Measurements from ENCODE around the gene FAM181A. TPM values are rescaled to one million over a fixed set of nuclear protein-coding genes. Genes with fewer than 3 reads are reported as not detected.

FAM181A gene
- total RNA-seq, 1 donor from 2014 or later: not detected

DNA sequence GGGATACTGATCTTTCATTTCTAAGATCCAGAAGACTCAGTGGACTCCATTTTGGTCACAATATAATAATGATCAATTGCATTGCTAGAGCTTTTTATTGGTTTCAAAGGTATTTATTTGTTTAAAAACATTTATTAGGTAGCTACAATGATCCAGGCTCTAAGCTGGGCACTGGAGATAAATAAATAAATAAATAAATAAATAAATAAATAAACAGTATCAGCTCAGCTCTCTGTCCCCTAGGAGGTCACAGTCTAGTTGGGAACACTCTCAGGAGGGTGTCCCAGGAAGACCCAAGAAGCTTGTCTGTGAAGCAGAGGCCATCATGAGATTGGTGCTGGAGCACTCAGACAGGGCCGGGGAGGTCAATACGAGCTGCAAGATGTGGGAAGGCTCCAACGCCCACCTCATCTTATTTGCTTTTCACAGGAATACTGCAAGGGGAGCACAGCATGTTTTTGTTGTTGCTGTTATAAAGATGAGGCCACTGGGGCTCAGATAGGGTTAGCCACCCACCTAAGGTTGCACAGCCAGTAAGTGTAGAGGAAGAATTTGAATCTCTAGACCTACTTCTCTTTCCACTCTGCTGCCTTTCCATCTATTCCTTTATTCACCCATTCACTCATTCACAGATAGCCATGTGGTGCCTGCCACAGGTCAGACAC is 33.8 kb downstream of the FAM181A start:
- intact Hi-C loops (cut with micrococcal nuclease): loop anchor here (1.0 kb wide), 1 partner anchor 40 kb away; no protein-coding TSS in a partner anchor

DNA sequence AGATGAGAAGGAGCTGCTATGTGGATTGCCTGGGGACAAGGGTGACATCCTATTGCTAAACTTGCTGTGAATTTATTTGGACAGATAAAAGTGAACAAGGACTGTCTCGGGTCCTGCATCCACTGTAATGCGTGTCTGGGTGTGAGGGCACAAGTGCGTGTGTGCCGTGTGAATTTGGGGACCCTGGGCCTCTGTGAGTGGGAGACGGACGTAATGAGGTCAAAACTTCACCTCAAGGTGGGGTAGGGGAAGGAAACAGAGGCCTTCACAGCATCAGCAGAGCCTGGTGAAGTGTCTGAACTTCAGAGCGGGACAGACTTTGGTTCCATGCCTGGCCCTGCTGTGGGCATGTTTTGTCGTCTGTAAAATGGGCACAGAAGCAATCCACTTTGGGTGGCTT is 34.5 kb downstream of the FAM181A start:
- intact Hi-C loops (cut with micrococcal nuclease): no loop called here

DNA sequence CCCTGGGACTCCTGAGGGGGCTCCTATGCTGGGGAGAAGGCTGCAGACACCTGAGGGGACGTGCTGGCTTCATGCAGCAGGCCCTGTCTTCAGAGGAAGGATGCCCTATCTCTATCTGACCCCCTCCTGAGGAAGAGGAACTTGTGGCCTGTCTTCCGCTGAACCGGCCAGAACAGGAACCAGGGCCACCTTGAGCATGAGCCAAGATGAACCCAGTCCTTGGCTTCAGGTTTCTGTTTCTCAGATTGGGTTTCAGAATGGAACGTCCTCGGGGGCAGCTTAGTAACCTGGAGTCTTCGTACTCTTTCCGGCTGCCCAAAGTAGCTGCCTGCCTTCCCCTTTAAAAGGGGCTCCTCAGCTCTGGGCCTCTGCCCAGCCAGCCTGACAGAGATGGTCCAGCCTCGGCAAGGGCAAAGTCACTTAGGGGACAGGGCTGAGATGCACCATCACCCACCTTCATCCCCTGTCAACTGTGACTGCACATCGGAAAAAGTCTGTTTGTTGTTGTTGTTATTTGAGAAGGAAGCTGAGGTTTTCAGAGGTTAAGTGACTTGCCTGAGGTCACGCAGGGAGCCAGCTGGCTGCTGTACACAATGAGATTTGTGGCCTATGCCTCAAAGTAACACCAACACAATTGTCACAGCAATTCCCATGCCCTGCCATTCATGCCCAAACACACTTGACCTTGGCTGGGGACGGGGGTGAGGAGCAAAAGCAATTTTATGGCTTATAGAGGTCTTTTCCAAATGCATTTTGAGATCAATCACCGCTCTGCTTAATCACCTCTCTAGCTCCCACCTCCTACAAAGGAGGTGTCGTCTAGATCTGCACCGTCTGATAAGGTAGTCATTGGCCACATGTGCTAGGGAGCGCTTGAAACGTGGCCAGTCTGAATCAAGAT is 35.8 kb downstream of the FAM181A start:
- intact Hi-C loops (cut with micrococcal nuclease): loop anchor here (1.0 kb wide), 4 partner anchors 8 to 63 kb away; partner anchors contain the start of genes ASB2 and OTUB2

DNA sequence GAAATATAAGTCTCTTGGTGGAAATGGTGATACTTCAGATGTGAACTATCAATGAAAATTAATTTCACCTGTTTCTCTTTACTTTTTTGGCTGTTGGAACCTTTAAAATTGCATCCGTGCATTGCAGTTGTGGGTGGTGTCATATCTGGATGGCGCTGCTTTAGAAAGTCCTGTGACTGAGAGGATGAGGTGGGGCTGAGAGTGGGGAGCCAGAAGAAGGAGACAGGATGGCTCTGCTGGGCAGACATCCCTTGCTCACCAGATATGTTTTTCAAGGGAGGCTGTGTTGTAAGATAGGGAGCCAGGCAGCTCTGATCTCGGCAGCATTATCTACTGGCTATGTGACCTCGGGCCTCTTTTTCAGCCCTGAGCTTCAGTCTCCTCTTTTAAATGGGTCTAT is 36.5 kb downstream of the FAM181A start:
- intact Hi-C loops (cut with micrococcal nuclease): loop anchor here (1.0 kb wide), 4 partner anchors 8 to 63 kb away; partner anchors contain the start of genes ASB2 and OTUB2

DNA sequence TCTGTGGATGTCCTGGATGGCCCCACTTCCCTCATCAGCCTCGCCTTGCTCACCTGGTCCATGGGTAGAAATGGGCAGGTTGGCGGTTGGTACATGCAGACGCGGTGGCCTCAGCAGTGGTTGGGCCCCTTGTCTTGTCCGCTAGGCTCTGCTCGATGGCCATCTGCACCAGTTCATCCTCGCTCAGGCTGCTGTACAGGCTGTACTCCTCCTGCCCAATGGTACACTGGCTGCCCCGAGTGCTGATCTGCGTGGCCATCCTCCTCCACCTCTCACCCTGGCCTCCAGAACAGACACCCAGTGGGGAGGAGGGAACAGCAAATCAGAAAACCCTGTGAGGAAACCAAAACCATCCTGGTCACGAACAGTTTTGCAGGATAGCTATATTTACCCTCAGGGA is 37.1 kb downstream of the FAM181A start:
- intact Hi-C loops (cut with micrococcal nuclease): no loop called here

DNA sequence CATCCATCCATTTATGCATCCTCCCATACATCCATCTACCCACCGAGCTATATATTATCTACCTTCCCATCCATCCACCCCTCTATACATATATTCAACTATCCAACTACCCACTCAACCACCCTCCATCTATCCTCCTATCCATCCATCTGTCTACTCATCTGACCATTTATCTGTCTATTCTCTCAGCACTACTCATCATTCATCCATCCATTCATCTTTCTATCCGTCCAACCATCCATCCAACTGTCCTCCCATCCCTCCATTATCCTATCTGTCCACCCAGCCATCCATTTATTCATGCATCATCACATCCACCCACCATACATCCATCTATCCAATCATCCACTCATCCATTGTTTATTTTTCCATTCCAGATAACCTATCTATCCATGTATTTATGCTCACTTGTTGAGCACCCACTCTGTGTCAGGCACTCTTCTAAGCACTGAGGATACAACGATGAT is 37.7 kb downstream of the FAM181A start:
- intact Hi-C loops (cut with micrococcal nuclease): no loop called here

DNA sequence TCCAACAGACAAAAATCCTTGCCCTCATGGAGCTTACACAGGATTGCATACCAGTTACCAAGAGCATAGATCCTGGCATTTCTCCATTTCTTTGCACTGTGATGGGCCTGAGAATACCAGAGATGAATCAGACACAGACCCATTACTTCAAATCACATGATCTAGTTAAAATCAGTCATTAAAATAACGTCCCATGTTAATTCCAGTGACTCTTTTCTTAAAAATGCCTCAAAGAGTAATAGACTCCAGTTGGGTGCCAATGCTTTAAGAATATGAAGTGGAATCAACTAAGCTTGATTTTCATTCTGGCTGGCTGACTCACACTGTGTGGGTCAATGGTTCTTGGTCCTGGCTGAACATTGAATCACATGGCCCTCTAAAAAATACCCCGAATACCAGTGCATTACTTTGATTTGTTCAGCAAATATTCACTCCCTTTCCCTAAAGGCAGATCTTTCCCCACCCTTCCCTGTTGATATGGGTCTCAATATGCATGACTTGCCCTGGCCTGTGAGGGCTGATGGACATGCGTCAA is 38.2 kb downstream of the FAM181A start:
- intact Hi-C loops (cut with micrococcal nuclease): no loop called here

DNA sequence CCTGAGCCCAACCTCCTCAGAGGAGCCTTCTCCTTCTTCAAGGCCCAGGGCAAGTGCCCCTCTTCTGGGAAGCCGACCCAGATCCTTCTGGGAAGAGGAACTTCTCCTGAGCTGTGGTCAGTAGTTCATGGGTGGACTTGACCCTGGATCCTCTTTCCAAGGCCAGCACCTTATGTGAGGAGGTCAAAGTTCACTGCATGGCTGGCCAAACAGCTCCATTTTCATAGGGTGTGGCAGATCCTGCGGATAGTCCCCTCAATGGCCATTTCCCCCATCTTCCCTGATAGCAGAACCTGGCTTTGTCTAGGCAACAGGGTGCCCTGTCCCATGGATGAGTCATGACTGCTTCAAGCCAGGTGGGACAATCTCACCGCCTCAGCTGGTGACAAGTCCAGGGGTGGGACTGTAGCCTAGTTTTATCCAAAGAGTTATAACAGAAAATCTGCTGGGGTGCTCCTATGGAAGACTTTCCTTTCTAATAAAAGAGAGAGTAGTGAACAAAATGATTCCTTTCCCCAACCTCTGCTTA is 38.9 kb downstream of the FAM181A start:
- intact Hi-C loops (cut with micrococcal nuclease): no loop called here

DNA sequence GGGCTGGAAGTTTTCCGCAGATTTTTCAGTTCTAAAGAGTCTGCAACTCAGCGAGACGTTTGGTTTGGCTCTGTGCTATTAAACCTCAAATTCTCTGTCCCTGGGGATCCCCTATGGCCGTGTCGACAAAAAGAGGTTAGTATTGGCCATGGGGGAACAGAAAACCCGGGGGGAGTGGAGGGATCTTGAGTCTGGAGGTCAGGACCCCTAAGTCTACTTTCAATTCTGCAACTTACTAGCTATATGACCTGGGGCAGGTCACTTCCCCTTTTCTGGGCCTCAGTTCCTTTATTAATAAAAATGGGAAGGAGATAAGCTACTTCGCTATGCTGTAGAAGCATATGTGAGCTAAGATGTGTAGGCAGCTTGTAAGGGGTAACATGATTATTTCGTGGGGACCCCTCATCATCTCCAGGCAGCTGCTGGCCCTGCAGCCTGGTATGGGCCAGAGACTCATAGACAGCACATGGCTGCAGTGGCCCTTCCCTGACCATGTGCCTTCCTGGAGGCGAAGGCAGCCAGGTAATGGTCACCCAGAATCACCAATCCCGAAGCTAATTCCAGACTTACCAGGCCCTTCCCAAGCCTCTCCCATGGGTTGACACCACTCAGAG is 40.6 kb downstream of the FAM181A start:
- intact Hi-C loops (cut with micrococcal nuclease): no loop called here

DNA sequence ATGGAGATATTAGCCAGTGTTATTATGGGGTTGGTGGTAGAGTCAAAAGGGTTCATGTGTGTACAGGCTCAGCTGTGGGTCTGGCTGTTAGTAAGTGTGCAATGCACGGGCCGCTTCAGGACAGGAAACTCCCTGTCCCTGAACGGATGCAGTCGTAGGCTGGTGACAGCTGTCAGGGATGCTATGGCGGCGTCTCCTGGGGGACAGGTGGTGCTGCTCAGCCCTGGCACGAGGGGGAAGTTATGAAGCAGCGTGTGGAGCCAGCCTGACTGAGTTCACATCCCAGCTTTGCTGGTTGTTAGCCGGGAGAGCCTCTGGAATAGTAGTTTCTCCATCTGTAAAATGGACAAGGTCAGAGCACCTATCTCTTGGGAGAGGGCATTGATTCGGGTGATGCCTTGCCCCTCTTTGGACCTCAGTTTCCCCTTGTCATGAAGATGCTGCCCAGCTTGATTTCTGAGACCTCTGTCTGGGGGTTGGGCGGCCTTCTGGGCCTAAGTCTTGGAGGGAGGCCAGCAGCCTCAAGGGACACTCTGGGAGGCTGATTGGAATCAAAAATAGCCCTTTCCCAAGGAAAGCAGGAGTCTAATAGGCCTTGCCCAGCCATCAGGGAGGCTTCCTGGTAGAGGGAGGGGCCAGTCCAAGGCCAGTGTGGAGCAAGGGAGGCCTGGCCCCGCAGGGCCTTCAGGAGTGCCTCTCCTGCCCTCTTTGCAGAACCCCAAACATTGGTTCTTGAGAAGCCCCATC is 42.1 kb downstream of the FAM181A start:
- intact Hi-C loops (cut with micrococcal nuclease): no loop called here

DNA sequence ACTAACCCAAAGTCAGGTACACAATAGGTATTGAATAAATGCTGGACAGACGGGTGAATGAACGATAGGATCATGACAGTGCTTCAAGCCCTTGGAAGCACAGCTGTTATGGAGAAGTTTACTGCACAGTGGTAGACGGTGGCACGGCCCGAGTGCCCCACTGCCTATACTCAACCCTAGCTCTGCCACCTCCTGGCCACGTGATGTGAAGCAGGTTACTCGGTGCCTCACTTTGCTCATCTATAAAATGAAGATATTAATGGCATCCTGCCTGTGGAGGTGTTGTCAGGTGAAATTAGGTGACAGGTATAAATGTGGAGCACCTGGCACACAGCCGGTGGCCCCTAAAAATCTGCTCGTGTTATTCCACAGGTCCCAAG is 43.4 kb downstream of the FAM181A start:
- intact Hi-C loops (cut with micrococcal nuclease): loop anchor here (1.0 kb wide), 3 partner anchors 8 to 31 kb away; no protein-coding TSS in a partner anchor

DNA sequence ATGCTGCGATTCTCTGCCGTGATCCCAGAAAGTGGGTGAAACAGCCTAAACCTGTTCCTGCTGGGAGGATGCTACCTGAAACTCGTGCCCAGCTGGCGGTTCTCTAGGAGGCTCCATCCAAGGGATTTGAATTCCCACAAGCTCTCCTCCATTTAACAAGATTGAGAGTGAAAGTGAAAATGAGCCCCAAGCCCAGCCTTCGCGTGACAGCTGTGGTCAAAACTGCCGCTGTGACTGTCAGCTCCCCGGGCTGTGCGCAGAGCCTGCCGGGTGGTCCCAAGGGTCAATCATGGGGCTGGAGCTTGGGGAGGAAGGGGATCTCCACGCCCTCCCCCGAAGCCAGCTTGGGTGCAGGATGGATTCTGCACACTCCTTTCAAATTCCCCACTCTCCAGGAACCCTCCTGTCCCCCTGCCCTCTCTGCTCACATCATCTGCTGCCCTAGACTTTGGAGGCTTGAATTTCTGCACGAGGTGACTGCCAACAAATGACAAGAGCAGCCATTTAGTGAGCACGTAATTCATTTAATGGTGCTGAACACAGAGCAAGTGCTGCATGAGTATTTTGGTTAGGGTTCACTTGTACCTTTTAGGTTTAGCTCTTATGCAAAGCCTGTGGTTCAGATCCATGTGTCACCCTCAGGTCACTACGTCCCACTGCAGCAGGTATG is 44.0 kb downstream of the FAM181A start:
- intact Hi-C loops (cut with micrococcal nuclease): loop anchor here (1.0 kb wide), 5 partner anchors 7 to 32 kb away; no protein-coding TSS in a partner anchor

DNA sequence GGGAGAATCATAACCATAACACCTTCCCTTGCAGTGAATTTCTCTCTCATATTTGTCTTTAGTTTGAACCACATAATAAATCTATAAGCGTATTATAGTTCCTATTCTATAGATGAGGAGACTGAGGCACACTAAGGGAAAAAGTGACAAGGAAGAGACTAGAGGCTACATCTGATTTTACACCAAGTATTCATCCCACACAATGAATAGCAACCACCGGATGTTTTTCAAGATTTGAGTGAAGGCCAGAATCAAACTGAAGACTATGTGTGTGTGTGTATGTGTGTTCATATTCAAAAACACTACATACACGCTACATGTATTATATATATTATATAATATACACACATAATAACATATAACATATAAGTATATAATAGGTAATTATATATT is 44.5 kb downstream of the FAM181A start:
- intact Hi-C loops (cut with micrococcal nuclease): loop anchor here (1.0 kb wide), 2 partner anchors 8 to 12 kb away; no protein-coding TSS in a partner anchor

DNA sequence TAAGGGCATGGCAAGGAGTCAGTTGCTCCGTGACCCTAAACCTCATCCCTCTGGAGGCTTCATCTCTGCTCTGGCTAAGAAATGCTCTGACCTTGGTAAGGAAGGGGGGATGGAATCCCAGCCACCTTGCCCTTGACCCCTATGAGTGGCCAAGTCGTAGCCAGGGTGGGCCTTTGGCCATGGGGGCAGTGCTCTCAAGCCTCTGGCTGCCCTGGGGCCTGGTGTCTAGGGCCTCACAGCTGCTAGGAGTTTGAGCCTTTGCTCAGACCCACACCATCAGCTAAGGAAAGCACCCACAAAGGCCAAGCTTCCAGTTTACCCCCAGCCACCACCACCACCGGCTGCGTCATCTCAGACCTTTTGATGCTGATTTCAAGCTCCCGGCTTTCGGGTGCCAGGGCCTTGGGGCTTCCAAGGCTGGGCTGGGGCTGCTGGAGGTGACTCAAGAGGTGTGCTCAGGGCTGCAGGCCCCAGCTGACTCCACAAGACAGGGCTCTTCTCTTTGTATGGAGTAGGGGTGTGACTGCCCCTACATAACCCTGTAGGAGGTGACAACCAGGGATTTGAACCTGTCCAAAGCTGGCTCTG is 45.6 kb downstream of the FAM181A start:
- intact Hi-C loops (cut with micrococcal nuclease): no loop called here

DNA sequence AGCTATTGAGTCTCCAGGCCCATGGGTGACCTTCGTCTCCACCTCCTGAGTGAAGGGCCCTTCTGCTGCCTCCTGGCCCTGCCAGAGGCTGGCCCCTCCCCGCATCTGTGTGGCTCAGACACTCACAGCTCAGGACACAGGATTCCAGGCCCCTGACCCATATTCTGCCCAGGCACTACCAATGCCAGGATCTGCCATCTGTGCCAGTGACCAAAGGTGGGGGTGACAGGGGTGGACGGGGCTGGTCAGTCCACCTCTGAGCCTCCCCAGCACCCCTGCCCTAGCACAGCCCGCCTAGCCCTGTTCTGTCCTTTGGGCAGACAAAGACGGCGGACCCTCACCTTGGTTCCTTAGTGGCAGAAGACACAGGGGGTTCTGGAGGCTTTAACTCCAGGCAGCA is 46.5 kb downstream of the FAM181A start:
- intact Hi-C loops (cut with micrococcal nuclease): no loop called here

DNA sequence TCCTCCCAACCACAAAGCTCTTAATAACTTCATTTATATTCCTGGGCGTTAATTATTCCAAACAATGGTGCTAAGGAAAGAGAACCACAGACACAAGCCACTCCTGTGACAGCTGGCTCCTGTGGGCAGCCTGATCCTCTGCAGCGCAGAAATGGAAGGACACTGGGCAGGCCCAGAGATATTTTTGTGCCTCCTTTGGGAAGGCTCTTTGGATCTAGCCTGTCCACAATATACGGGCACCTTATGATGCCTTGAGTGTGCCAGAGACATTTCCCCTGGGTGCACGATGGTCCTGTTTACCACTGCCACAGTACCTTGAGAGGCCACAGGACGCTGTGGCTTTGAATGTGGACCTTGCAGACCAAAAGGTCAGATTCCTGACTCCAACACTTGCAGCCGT is 47.2 kb downstream of the FAM181A start:
- intact Hi-C loops (cut with micrococcal nuclease): no loop called here

DNA sequence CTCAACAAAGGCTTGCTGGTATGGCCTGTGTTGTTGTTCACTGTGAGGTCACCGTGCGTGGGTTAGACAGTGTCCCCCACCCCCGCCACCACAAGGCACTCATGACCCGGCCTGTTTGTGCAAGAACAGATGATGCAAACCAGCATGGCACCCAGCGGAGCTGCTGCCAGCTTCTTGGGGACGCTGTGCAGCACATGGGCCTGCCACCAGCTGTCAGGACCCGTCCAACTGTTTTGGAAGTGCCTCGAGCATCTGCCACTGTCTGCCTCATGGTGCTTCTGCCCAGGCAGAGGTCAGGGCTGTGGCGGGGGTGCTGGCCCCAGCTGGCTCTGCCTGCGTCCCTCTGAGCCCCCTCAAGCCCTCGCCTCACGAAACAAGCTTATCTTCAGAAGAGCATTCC is 47.7 kb downstream of the FAM181A start:
- intact Hi-C loops (cut with micrococcal nuclease): no loop called here

DNA sequence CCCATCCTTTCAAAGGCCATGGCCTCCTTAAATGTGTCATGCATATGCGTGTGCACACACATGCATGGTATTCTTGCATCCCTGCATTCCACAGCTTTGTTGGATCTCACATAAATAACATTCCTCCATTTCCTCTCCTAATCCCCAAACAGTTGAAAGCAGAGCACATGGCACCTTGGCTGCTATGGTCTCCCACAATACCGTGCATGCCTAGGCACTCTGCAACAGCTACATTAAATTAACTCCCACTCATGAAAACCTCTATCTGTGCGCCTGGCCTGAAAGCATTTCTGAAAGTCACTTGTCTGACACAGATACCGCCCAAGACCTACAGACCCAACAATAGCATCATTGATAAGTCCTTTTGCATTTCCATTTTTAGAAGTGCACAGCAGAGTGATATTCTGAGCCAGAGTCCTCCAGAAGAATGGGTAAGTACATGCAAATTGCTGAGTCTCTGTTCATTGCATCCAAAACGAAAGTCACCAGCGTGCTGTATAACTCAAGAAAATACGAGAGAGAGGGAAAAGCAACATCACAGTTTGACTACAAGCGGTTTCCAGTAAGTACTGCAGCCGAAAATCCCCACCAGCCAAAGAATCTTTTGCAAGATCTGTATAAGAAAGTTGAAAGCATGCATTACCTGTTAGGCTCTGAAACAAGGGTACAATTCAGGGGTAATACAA is 48.8 kb downstream of the FAM181A start:
- intact Hi-C loops (cut with micrococcal nuclease): loop anchor here (1.0 kb wide), 5 partner anchors 13 to 105 kb away; partner anchors contain the start of genes DDX24 and IFI27L1

Measured in T-helper 1 cell treated with Interleukin-12 subunit alpha and Interleukin-12 subunit beta and Interleukin-4 antibody, amounts not matched to agents 30 ng/mL and 1 ng/mL, for 36 hours (primary cell).